Activated CD8-positive, alpha-beta memory T cell treated with anti-CD3 and anti-CD28 coated beads for 48 hours (primary cell): Measurements from ENCODE around the gene RDH5.

Source experiments
- DNase-seq, 3 experiments: peaks; one replicate each; pipeline ENCODE4 v3.0.0-alpha.2; 2020; ENCODE audit warnings: low read depth in 2 of 3, low spot score in 2 of 3

The RDH5 gene

DNA sequence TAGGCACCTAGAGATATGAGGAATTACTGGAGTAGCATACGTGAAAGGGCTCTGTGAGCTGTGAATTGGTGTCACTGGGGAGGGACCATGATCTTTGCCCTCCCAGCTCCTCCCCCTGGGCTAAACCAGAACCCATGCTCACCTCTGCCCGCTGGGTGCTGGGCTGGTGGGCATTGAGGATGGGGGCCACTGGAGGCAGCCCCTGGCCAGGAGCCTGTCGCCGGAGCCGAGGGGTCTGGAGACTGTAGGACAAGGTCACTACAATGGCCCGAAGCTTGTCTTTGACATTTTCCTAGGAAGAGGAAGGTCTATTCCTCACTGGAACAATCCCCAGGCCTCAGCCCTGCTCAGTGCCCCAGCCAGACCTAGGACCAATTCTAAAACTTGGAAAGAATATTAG lies 24.1 kb upstream of the RDH5 start:
- DNase-seq: no peak

DNA sequence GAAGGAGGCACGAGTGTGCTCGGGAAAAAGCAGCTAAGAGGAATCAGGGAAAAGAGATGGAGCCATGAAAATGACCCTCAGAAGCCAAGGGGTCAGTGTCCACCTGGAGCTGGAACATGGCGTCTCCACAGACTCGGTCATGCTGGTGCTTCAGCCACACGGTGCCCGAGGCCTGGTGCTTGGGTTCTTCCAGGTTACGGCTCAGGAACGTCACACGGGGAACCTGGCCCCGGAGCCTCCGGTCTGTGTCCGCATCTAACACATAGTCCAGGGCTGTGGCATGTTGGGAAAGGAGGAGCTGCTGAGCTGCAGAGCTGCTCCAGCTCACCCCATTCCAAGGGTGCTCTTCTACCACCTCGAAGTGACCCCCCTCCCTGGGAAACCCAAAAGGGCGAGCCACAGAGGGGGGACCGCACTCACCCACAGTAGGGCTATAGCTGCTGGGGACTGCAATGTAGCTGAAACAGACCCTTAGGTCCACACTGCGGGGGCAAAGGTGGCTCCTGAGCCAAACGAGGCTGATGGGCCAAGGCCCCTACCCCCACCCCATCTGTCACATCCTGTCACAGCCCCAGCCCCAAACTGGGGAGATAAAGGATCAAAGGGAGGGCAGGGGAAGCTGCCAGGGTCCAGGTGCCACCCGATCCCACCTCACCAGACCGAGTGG lies 23.3 kb upstream of the RDH5 start:
- no peak for DNase-seq

DNA sequence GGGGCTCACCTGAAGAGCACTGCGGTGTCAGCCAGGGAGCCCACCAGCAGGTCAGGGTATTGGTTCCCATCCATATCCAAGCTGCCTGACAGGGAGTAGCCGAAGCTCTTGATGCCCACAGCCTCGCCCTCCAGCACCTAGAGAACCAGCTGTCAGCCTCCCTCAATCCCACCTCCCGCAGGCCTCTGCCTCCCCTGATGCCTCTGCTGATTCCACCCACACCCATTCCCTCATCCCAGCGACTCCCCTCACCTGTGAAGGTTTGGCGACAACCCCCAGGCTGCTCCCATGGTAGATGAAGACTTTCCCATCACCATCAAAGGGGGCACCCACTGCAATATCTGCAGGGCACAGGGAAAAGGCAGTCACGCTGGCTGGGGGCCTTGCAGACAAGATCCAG lies 22.5 kb upstream of the RDH5 start:
- DNase-seq: no peak

DNA sequence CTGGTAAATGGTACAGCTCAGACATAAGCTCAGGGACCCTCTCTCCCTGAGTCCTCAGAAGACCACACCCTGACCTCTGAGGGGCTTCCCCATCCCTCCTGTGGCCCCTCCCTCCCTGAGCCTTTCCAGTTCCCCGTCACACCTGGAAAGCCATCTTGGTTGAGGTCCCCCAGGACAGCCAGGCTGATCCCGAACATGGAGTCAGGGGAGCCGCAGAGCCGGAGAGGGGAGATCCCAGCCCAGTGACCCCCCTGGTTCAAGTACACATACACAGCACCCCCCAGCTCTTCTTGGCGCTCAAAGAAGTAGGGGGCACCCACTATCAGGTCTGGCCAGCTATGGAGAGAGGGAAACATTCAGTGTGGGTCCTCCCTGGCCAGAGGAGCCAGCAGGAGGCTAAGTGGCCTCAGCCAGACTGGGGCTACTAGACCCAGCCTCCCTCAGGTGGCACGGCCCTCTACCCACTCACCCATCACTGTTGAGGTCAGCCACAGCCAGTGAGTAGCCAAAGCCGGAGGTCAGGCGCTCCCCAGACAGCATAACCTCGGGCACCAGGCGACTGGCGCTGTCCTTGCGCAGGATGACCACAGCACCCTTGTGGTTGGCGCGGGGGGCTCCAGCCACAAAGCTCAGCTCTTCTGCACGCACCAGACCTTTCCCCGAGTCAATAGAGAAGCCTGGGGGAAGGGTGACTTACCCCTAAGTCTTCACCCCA lies 21.8 kb upstream of the RDH5 start:
- no peak for DNase-seq

DNA sequence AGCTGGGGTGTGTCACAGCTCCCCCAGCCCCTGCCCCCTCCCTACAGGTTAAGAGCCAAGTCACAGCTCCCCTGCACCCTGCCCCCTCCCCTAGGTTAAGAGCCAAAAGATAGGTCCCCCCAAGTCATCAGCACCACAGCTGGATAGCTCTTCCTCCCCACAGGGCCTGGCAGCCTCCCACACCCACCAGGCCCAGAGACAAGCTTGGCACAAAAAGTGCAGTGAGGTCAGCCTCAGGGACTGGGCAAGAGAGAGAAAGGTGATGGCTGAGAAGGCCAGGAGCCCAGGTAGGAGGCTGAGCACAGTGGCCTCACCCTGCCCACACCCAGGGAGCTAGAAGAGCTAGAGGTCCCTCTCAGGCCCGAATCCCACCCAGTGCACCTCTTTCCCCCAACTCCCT lies 21.2 kb upstream of the RDH5 start:
- no peak for DNase-seq

DNA sequence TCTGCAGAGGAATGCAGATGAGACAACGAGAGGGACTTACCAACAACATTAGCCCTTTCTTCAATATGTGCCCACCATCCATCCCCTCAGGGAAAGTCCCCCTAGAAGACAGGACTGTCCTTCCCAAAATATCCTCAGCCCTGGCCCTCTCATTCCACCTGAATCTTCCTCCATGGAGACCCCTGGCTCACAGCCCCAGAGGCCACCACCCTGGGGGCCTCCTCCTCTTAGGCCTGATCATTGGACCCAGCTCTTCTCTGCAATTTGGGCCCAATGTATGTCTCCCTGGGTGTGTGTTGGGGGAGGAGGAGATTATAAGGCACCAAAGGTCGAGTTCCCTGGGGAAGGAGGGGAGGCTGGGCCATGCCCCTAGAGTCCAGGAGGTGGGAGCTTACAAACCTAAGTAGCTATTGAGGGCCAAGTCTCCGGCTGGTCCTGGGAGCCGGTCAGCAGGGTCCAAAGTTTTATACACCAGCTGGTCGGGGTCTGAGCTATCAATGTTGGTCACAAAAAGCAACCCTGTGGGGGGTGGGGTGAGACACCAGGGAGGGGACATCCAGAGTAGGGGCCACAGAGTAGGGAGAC lies 20.6 kb upstream of the RDH5 start:
- no peak for DNase-seq

DNA sequence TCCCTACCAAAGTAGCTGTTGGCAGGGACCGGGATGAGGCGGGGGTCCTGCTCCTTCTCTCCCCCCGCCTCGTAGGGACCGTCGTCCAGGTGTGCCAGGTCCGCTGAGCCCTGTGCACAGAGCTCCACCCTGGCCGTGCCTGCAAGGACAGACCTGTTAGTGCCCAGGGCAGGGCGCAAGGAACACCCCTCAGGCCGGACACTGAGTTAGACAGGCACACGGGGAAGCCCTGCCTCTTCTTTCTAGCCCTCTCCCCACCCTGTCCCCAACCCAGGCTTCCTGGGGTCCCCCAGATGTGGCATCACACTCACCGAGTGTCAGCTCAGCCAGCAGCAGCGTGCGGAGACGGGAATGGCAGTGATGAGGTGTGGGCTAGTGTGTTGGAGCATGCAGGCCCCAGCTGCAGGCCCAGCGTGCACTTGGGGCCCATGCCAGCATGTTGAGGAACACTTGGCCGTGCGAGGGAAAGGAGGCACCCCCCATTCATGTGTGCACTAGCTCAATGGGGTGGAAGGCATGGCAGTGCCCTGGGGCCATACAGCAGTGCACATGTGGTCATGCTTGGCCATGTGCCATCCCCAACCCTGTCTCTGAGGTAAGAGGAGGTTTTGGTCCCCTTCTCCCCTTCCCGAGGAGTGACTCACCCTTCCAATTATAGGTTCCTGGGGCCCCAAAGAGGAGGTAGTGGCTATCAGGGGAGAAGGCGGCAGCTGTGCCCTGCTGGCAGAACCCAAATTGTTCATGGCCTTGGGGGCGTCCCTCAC lies 19.8 kb upstream of the RDH5 start:
- no peak for DNase-seq

DNA sequence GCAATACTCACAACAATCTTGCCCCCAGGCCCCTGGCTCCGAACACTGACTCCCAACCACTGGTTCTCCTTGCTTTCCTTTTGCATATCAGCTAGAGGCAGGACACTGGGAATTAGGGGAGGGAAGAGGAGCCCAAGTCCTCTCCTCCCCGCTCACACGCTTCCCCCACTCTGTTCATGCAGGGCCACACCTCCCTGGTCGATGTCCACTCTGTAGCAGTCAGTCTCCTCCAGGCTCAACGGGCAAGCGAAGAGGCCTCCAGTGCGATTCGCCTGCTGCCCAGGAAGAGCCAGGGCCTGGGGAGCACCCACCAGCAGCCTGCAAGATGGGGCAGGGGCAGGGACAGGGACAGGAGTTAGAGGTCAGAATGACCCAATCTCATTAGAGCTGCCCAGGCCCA lies 17.3 kb upstream of the RDH5 start:
- DNase-seq: no peak

DNA sequence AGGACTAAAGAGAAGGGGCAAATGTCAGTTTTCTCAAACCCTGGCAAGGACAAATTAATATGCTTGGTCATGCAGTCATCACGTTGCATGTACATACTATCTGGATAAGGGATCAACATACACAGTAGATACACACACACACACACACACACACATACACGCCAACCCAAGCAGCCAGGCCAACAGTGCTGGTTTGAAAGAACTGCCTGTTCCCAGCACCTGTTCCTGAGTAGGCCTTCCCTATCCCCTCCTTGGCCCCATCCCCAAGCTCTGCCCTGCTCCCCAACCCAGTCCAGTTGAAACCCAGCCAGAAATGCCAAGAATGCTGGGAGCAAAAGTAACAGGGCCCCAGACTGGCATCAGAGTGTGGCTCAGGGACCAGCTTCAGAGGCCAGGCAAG lies 16.9 kb upstream of the RDH5 start:
- no peak for DNase-seq

DNA sequence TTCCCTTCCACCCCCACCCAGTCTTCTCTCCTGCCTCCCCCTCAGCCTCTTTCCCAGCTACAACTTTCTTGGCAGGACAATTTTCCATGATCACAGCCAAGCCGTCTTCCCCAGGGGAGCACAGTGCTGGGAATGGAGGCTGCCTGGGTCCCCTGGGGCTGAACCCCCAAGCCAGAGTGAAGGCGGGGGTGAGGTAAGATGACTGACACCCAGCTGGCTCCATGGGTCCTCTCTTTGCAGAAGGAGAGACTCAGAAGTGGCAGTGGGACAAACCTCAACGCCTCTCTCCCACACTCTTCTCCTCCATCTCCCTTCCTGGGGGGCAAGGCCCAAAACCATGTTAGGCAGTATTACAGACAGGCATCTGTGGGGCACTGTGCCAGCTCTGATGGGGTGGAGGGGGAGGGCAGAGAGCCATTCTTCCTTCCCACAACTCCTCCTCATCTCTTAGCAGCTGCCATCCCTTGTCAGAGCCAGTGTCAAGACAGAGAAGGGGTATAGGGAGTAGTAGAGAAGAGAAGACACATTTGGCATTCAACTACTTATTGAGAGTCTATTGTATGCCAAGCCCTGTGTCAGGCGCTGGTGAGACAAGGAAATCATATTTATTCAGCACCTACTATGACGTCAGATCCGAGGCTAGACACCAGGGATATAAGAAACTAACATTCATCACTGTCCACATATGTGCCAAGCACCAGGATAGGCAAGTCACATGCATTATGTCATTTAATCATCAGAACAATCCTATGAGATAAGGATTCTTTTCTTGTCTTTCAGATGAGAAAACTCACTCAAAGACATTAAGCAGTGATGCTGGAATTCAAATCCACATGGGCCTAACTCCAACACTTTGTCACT lies 16.1 kb upstream of the RDH5 start:
- no peak for DNase-seq

DNA sequence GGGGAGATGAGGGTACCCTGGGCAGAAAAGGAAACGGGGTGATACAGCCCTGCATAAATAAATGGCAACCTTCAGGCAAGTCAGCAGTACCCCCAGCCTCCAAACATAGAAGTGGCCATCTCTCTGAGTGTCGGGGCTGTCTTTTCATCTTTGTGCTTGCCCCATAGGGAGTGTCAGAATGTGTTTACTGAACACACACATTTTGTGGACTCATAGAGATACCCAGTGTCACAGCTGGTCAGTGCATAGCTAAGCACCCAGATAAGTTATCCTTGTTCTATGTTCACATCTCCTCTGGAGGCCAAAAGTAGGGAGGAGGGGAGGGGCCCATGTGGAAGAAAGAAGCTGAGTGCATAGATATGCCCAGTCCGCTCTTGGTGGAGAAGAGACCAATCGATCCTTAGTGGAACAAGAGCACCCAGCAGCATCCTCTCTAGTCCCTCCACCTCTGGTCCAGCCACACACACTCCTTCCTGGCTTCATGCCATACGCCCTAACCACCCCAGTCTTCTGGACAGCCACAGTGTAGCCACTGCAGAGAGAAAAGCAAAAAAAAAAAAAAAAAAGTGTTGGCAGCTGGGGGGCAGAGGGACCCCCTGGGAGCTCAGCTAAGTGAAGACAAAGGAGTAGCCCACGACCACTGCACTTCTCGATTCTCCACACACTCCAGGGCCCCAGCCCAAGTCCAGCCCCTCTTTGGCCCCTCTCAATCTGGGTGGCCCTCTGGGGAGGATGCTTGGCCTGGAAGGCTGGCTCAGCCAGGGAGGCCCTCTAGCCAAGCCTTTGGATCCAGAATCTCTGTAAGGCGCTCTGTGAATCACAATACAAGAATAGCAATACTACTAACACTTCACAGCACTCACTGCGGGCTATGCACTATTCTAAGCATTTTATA lies 15.1 kb upstream of the RDH5 start:
- DNase-seq: no peak

DNA sequence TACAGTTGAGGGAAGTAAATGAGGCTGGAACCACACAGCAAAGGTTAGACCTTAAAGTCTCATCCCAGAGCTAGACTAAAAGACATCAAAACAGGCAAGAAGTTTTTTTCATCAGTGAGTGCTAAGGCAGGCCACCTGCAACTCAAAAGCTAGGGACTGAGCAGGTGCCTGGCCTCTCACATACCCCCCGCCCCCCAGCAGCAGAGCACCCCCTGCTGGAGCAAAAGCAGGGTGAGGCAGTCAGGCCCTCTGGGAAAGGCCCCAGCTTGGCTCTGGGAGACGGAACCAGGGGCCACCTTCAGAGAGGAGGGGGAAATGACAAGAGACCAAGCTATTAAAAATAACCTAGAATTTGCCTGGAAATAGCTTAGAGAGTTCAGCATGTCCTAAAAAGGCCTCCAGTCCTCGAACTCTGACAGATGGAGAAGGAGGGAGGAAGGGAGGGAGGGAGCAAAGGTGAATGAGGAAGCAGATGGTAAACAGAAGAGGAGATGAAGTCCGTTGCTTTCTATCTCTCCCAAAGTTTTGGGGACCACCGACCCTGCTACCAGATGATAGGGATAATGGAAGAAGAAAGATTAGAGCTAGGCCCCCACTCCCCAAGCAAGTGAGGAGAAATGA lies 14.3 kb upstream of the RDH5 start:
- DNase-seq: no peak

DNA sequence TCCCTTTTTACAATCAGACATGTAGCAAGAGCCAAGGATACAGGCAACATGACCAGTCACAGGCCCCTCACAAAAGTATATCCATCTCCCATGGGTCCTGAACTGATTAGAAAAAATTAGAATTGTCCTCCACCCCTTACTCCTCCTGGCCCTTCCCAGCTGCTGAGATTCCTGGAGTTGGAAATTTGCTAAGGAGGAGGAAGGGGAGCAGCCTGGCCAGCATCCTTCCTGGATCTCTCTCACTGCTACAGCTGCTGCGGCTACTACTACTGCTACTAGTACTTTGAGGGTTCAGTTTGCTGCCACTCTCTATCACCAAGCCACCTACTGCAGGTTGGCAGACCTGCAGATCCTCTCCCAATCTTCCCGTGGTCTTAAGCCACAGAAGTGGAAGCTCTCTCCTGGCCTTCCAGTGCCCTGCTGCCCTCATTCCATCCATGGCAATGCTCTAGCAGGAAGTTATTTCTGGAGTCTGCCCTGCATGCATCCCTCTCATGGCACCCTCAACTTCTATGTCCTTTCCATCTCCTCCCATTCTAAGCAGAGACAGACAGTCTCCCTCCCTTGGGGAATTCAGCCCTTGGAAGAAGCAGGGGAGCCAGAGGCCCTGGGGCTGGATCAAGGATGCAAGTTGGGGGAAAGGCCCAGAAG lies 13.5 kb upstream of the RDH5 start:
- DNase-seq: no peak

DNA sequence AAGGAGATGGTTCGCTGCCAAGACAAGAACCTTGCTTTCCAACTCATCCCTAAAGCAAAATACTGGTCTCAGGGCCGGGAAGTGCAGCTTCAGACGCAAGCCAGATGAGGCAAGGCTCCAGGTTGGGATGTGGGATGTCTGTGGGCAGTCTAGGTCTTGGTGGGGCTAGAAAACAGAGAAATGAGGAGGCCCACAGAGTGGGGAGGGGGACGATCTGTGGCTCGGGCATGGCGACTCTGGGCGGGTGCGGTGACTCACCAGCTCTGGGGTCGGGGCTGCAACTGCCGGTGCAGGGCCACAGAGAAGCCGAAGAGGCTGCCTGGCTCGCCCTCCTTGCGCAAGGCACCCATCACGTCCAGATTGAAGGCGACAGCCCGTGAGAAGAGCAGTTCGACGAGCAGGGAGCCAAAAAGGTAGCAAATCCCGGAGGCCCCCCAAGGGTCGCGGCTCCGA lies 12.9 kb upstream of the RDH5 start:
- no peak for DNase-seq

DNA sequence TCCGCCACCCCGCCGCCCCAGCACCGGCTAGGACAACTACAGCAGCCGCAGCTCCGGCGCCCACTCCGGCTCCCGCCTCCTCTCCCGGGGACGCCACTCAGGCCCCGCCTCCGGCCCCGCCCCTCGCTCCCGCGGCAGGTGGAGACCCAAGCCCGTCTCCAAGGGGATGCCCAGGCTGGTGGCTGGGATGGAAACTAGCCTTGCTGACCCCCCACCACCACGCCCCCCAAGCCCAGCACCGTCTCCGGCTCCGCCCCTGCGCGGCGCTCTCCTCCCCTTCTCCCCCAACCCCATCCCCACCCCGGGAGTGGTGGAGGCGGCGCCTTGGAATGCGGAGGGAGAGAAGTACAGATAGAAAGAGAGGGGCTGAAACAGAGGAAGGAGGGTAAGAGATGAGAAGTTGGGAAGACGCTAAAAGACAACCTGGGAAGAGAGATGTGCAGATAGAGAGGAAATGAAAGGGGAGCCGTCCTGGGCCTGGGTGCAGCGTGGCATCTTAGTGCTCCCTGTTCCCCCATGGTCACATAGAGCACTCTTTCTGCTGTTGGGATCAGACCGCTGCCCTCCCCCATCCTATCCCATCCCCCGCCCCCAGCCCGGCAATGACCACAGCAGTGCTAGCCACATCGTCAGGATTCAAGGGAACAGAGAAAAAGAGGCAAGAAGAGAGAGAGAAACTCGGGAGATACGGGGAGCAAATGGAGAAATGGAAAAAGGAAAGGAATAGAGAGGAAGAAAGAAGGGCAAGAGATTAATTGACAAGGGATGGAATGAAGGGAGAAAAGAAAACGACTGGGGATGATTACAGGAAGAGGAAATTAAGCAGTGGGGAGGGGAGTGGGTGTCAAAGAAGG lies 12.1 kb upstream of the RDH5 start, which contains the start of gene ITGA7:
ITGA7 (minus strand) TSS at position 64 of the 854 bp plus-strand sequence. CDS start 222 bp downstream, outside the sequence.
- DNase-seq: peak in 2 of 3 experiments; percentile 32 to 39

DNA sequence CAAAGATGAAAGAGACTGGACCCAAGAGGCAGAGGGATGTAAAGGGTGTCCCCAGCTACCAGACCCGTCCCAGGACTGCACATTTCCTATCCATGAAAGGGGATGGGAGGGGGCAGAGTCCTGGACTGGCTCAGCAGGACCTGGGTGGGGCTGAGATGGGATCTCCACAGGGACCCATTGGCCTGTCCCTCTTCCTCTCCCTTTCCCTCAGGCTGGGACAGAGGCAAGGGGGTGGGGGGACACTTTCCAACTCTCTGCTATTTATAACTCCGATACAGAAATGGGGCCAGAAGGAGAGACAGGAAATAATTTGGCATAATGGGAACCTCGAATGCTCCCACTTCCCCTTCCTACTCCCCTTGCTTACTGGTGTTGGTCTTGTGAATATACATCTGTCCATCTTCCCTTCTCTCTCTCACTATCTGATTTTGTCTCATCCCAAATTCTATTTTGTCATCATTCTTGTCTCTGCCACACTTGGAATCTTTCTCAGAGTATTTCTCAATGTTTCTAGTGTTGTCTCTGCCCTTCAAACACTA lies 11.4 kb upstream of the RDH5 start:
- no peak for DNase-seq

DNA sequence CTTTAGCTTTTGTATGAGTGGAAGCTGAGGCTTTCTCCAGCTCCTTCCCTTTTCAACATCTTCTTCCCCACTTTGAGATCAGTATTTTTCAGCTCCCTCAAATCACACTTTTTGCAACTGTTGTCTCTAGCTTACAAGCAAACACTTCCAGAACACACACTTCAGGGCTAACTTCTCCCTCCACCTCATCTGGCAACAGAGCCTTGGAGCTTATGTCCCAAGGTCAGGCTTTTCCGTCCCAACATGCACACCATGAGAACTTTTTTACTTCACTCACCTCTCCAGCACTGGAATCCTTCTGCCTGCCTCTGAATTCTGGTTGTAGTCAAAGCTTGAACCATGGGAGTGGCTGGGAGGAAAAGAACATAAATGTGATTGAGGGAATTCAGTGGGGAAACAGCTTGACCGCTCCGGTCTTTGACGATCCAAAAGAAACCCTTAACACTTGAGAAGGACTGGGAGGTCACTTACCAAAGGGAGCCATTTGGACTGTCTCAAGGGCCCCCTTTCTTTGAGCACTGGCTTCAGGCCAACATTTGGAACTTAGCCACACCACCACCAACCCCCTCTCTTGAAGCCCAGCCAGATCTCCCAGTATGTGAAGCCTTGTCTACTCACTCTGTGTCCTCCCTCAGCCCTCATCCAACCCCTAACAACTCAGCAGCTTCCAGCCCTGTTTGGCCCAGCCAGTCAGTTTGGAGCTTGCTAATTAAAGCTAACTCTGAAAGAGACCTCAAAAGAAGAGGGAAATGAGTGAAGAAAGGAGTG lies 8.2 kb upstream of the RDH5 start:
- no peak for DNase-seq
